Tibial artery (tissue), 4 donors: ENCODE data around the gene OR1F1.
"Not testable (repeated sequence)": the region's sequence is repeated elsewhere in the genome, so short reads cannot be mapped to it uniquely, and the experiment has no call there.

Experiments
- DNase-seq, 2 donors: peaks; one replicate each; pipeline ENCODE4 v3.0.0-alpha.2; 2019
- H3K27ac ChIP-seq, 2 donors: fragments of 200-600 bp; sonication (generic) in 1 of 2; 1 replicate in 1 of 2; 2 replicates in 1 of 2; pipeline ENCODE4 v1.5.1; 2018 to 2019; ENCODE audit warnings: mild to moderate bottlenecking in 1 of 2
- H3K27me3 ChIP-seq, 2 donors: fragments of 200-600 bp; sonication (generic) in 1 of 2; one replicate each; pipeline versions ENCODE4 v1.5.1 to v1.6.0; 2016 to 2019
- H3K36me3 ChIP-seq, 3 donors: fragments of 200-600 bp; sonication (generic) in 2 of 3; one replicate each; pipeline ENCODE4 v1.5.1; 2016 to 2019; ENCODE audit warnings: mild to moderate bottlenecking in 2 of 3
- H3K4me1 ChIP-seq, 4 donors: fragments of 200-600 bp; sonication (generic) in 2 of 4; 1 replicate in 3 of 4; 2 replicates in 1 of 4; pipeline ENCODE4 v1.5.1; 2016 to 2019
- H3K4me3 ChIP-seq, 2 donors: fragments of 200-600 bp; sonication (generic) in 1 of 2; 1 replicate in 1 of 2; 2 replicates in 1 of 2; pipeline ENCODE4 v1.5.1; 2018 to 2019; ENCODE audit warnings: mild to moderate bottlenecking in 2 of 2
- H3K9me3 ChIP-seq, 3 donors: fragments of 200-600 bp; sonication (generic) in 1 of 3; one replicate each; pipeline ENCODE4 v1.5.1; 2016 to 2019
- intact Hi-C: fragments of 100-400 bp; cut with DNase I; formaldehyde crosslinking; loops from one replicate; pipeline ENCODE4 v1.15.0; 2023; ENCODE audit warnings: low total_unique reads
- TF ChIP-seq, protein P1 (sequence below), 2 experiments: fragments of 200-600 bp in 1 of 2; fragments of 450-650 bp in 1 of 2; IDR thresholded peaks; one replicate each; pipeline ENCODE4 v1.5.1; 2017 to 2019; ENCODE audit warnings: antibody characterized with exemption in 2 of 2, mild to moderate bottlenecking in 1 of 2, moderate library complexity in 1 of 2

OR1F1 gene

DNA sequence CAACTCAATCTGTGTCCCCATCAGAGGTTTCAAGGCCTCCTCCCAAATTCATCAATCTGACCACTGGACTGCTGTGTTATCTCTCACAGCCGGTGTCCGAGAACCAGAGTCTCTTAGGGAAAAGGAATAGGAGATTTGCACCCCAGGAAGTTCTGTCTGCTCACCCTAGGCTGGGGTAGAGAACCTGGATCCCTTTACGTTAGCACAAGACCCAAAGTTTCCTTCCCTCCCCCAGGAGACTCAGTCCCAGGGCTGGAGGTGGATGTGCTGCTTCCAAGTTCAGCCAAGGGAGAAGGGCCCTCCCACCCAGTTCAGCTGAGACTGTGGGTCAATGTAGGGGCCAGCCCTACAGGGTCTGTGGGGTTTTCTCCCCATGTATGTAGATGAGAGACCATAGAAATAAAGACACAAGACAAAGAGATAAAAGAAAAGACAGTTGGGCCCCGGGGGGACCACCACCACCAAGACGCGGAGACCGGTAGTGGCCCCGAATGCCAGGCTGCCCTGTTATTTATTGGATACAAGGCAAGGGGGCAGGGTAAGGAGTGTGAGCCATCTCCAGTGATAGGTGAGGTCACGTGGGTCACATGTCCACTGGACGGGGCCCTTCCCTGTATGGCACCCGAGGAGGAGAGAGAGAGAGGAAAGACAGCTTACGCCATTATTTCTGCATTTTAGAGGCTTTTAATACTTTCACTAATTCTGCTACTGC lies 22.7 kb upstream of the OR1F1 start:
- Histone ChIP-seq H3K36me3 (no peaks in the 10 kb centered on the region), H3K4me3 (peak overlapping the region; percentile 19 to 26), H3K27ac (no peak overlapping the region), H3K27me3 (peaks cover 0 to 56% of the 10 kb centered on the region in 2 donors), H3K9me3 (no peaks in the 10 kb centered on the region), H3K4me1 (peaks cover 0 to 8% (median 2%) of the 10 kb centered on the region in 4 donors)
- intact Hi-C loops = loop anchor here (5.0 kb wide), 1 partner anchor 103 kb away; no protein-coding TSS in a partner anchor
- no peak for DNase-seq
- TF ChIP-seq, protein P1, sequence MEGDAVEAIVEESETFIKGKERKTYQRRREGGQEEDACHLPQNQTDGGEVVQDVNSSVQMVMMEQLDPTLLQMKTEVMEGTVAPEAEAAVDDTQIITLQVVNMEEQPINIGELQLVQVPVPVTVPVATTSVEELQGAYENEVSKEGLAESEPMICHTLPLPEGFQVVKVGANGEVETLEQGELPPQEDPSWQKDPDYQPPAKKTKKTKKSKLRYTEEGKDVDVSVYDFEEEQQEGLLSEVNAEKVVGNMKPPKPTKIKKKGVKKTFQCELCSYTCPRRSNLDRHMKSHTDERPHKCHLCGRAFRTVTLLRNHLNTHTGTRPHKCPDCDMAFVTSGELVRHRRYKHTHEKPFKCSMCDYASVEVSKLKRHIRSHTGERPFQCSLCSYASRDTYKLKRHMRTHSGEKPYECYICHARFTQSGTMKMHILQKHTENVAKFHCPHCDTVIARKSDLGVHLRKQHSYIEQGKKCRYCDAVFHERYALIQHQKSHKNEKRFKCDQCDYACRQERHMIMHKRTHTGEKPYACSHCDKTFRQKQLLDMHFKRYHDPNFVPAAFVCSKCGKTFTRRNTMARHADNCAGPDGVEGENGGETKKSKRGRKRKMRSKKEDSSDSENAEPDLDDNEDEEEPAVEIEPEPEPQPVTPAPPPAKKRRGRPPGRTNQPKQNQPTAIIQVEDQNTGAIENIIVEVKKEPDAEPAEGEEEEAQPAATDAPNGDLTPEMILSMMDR (IDR thresholded peaks at IDR 0.05) = no peak

DNA sequence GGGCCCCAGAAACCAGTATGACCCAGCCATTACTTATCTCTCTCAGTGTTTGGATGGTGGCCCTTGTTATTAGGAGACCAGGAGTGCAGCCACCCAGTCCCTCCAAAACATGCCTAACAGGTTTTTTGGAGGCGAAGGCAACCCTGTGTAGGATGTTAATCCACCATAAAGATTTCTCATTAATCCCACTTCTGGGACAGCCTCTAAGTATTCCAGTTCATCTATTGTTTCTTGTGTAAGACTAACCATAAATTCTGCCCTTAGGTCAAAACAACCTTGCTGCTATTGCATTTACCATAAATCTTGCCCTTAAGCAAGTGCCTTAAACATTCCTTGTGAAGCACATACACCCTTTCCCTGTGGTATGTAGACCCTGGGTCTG lies 21.5 kb upstream of the OR1F1 start:
- no peaks in the 10 kb centered on the region for H3K36me3 ChIP-seq
- H3K4me1 ChIP-seq = peaks cover 0 to 18% (median 14%) of the 10 kb centered on the region in 4 donors
- no peak overlapping the region for H3K27ac ChIP-seq
- TF ChIP-seq, protein P1 (IDR thresholded peaks at IDR 0.05) = no peak
- H3K9me3 ChIP-seq = no peaks in the 10 kb centered on the region
- H3K27me3 ChIP-seq = peaks cover 0 to 62% of the 10 kb centered on the region in 2 donors
- no peak overlapping the region for H3K4me3 ChIP-seq
- intact Hi-C loops = loop anchor here (5.0 kb wide), 1 partner anchor 104 kb away; no protein-coding TSS in a partner anchor
- DNase-seq = no peak

DNA sequence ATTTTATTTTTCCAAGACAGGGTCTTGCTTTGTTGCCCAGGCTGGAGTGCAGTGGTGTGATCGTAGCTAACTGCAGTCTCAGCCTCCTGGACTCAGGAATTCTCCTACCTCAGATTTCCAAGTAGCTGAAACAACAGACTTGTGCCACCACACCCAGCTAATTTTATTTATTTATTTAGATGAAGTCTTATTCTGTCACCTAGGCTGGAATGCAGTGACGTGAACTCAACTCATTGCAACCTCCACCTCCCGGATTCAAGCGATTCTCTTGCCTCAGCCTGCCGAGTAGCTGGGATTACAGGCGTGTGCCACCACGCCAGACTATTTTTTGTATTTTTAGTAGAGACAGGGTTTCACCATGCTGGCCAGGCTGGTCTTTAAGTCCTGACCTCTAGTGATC lies 19.3 kb upstream of the OR1F1 start:
- not testable (repeated sequence) for H3K36me3 ChIP-seq, H3K27ac ChIP-seq, H3K4me3 ChIP-seq, H3K9me3 ChIP-seq, DNase-seq
- Histone ChIP-seq H3K27me3 (peaks cover 6 to 73% of the 10 kb centered on the region in 2 donors), H3K4me1 (peaks cover 0 to 24% (median 17%) of the 10 kb centered on the region in 4 donors)
- intact Hi-C loops = loop anchor here (5.0 kb wide), 1 partner anchor 106 kb away; no protein-coding TSS in a partner anchor

DNA sequence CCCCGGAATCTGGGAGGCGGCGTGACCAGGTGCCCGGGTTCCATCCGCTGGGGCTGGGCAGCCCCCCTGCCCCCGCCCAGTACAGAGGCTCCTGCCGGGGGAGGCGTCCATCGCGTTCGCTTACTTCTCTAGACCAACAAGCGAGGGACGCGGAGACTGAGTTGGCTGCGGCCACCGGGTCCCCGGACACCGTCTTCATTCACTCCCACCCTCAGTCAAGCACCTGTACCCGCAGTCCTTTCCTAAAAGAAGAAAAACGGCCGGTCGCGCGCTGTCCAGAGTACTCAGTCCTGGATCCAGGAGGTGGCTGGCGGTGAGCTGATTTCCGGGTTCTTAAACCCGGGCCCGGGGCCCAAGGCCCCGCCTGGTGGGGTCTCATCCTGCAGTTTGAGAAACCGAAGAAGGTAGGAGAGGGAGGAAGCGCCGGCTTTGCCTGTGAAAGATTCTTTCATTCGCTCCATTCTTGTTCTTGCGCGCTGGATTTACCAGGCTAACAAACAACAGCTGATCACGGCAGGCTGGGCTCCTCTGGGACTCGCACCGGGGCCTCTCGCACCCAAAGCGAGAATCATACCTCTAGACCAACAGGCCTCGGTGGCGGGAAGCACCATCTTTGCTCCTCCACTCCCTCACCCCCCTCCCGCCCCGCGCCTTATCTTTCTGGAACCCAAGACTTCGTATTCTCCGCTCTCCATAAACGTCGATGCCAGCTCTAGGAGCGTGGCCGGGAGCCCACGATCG lies 17.4 kb upstream of the OR1F1 start:
- Histone ChIP-seq H3K4me3 (peak overlapping the region in 1 of 2 donors; percentile 1), H3K4me1 (peaks cover 0 to 31% (median 18%) of the 10 kb centered on the region in 4 donors), H3K36me3 (no peaks in the 10 kb centered on the region), H3K27ac (no peak overlapping the region), H3K27me3 (peaks cover 13 to 78% of the 10 kb centered on the region in 2 donors), H3K9me3 (no peaks in the 10 kb centered on the region)
- intact Hi-C loops = loop anchor here (1.0 kb wide), 1 partner anchor 26 kb away; no protein-coding TSS in a partner anchor
- no peak for DNase-seq
- TF ChIP-seq, protein P1 (IDR thresholded peaks at IDR 0.05) = no peak

DNA sequence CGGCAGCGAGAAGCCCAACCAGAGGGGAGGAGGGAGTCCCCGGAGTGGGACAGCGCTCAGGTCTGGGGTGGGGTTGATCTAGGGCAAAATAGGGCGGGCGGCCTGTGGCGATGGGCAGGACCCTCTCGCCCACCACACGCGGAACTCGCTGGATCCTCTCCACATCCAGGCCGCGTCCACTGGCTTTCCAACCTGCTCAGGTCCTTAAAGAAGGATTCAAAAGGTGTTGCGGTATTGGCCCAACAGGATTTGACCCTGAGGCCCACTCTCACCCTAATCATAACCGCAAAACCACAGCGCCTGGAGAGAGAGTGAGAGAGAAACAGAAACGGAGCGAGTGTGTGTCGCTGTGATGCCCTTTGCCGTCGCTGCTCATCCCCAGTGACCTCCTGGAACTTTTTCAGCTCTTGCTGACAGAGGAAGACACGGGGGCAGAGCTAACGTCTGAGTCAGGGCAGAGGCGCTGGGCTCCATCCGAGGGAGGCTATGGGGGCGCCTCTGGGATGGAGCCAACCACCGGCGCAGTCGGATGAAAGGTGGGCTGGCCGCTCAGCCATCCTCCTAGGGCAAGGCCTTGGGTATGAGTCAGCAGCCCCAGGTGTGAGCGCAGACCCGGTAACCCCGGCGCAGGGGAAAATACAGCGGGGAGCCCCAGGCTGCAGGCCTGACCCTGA lies 16.7 kb upstream of the OR1F1 start:
- H3K27me3 ChIP-seq = peaks cover 13 to 85% of the 10 kb centered on the region in 2 donors
- intact Hi-C loops = no loop called here
- TF ChIP-seq, protein P1 (IDR thresholded peaks at IDR 0.05) = no peak
- no peaks in the 10 kb centered on the region for H3K9me3 ChIP-seq
- H3K4me1 ChIP-seq = peaks cover 0 to 31% (median 17%) of the 10 kb centered on the region in 4 donors
- no peaks in the 10 kb centered on the region for H3K36me3 ChIP-seq
- H3K27ac ChIP-seq = no peak overlapping the region
- peak overlapping the region in 1 of 2 donors; percentile 1 for H3K4me3 ChIP-seq
- no peak for DNase-seq
